B cell (primary cell): ENCODE measurements around the gene COBL. TPM values are rescaled to one million over a fixed set of nuclear protein-coding genes. Genes with fewer than 3 reads are reported as not detected.

Experiments
- ATAC-seq: fragments of 200-7000 bp; cut with Tn5 transposase; one replicate; pipeline ENCODE4 v1.10.0; 2021; ENCODE audit warnings: low read depth, mild to moderate bottlenecking, moderate number of reproducible peaks, moderate library complexity
- CTCF ChIA-PET: fragments of 350-600 bp; sonication (Branson Sonifier 250); formaldehyde crosslinking; loops from one replicate; lab custom pipeline; 2021; ENCODE audit warnings: antibody characterized with exemption, inconsistent platforms; lab: Charles Lee
- POLR2A ChIA-PET: fragments of 350-600 bp; sonication (Branson Sonifier 250); formaldehyde crosslinking; loops from one replicate; lab custom pipeline; 2021; ENCODE audit warnings: antibody characterized with exemption; lab: Charles Lee
- DNase-seq: peaks from one replicate; pipeline ENCODE4 v3.0.0; 2013
- H2AFZ ChIP-seq: 2 replicates; pipeline ENCODE4 v1.6.1; 2012; ENCODE audit warnings: mild to moderate bottlenecking, low read depth, low read length; ENCODE audit not compliant: insufficient read depth, poor library complexity, severe bottlenecking
- H3K27ac ChIP-seq, 2 donors: 1 replicate in 1 of 2; 2 replicates in 1 of 2; pipeline ENCODE4 v1.5.1; 2012 to 2013; ENCODE audit warnings: low read length in 2 of 2, mild to moderate bottlenecking in 2 of 2, moderate library complexity in 1 of 2
- H3K27me3 ChIP-seq, 4 experiments: fragments of 200-600 bp in 1 of 4; sonication (generic) in 1 of 4; replicated peaks in 1 of 4; 1 replicate in 2 of 4; 2 replicates in 2 of 4; pipeline versions ENCODE4 v1.6.1 to v1.7.0; 2013 to 2016; ENCODE audit warnings: low read length in 3 of 4, mild to moderate bottlenecking in 2 of 4, mixed read lengths in 1 of 4, moderate library complexity in 1 of 4; ENCODE audit not compliant: insufficient read depth in 4 of 4, control insufficient read depth in 3 of 4; ENCODE audit errors: control extremely low read depth in 1 of 4
- H3K36me3 ChIP-seq, 2 experiments: replicated peaks in 1 of 2; 1 replicate in 1 of 2; 2 replicates in 1 of 2; pipeline versions ENCODE4 v1.6.1 to v1.7.1; 2013; ENCODE audit warnings: low read length in 1 of 2; ENCODE audit not compliant: insufficient read depth in 2 of 2, control insufficient read depth in 1 of 2; ENCODE audit errors: control extremely low read depth in 1 of 2, extremely low read depth in 1 of 2
- H3K4me1 ChIP-seq, 2 donors: fragments of 200-600 bp in 1 of 2; sonication (generic) in 1 of 2; 1 replicate in 1 of 2; 2 replicates in 1 of 2; pipeline versions ENCODE4 v1.5.1 to v1.6.1; 2013 to 2017; ENCODE audit warnings: low read length in 2 of 2; ENCODE audit not compliant: control insufficient read depth in 2 of 2, insufficient read depth in 2 of 2
- H3K4me2 ChIP-seq: replicated peaks from 2 replicates; pipeline ENCODE3; 2012; ENCODE audit warnings: mild to moderate bottlenecking, low read depth, low read length; ENCODE audit not compliant: poor library complexity, severe bottlenecking
- H3K4me3 ChIP-seq, 5 experiments: fragments of 200-600 bp in 1 of 5; sonication (generic) in 1 of 5; 1 replicate in 3 of 5; 2 replicates in 2 of 5; pipeline versions ENCODE4 v1.5.1 to v1.7.0; 2011 to 2016; ENCODE audit warnings: low read length in 4 of 5, mild to moderate bottlenecking in 4 of 5, low read depth in 2 of 5, control low read depth in 1 of 5, moderate library complexity in 1 of 5; ENCODE audit not compliant: insufficient read depth in 1 of 5; ENCODE audit errors: control extremely low read depth in 1 of 5, extremely low read depth in 1 of 5
- H3K79me2 ChIP-seq: fragments of 200-600 bp; sonication (generic); one replicate; pipeline ENCODE4 v1.6.0; 2016; ENCODE audit warnings: low read length; ENCODE audit not compliant: control insufficient read depth, insufficient read depth
- H3K9ac ChIP-seq: fragments of 200-600 bp; sonication (generic); 2 replicates; pipeline ENCODE4 v1.6.1; 2017; ENCODE audit warnings: mild to moderate bottlenecking, low read length, moderate library complexity
- H3K9me3 ChIP-seq, 3 donors: one replicate each; pipeline versions ENCODE4 v1.6.1 to v1.7.1; 2013; ENCODE audit warnings: low read length in 2 of 3; ENCODE audit not compliant: control insufficient read depth in 2 of 3, insufficient read depth in 1 of 3; ENCODE audit errors: control extremely low read depth in 1 of 3
- H4K20me1 ChIP-seq: 2 replicates; pipeline ENCODE4 v1.6.0; 2012; ENCODE audit warnings: mild to moderate bottlenecking, low read length; ENCODE audit not compliant: insufficient read depth, control insufficient read depth, poor library complexity, severe bottlenecking
- H3K27ac Mint-ChIP-seq: one replicate; pipeline ENCODE4 v1.8.0; 2021; ENCODE audit warnings: mixed read lengths
- H3K27me3 Mint-ChIP-seq: one replicate; pipeline ENCODE4 v1.8.0; 2021; ENCODE audit warnings: mixed read lengths
- H3K4me1 Mint-ChIP-seq: one replicate; pipeline ENCODE4 v1.8.0; 2021; ENCODE audit warnings: mixed read lengths
- H3K4me3 Mint-ChIP-seq: one replicate; pipeline ENCODE4 v1.8.0; 2021; ENCODE audit warnings: mixed read lengths
- H3K9me3 Mint-ChIP-seq: one replicate; pipeline ENCODE4 v1.8.0; 2022; ENCODE audit warnings: mixed read lengths; ENCODE audit not compliant: insufficient read depth
- CTCF ChIP-seq: fragments of 200-600 bp; IDR thresholded peaks from one replicate; pipeline ENCODE4 v1.8.0; 2022; ENCODE audit warnings: antibody characterized with exemption, mild to moderate bottlenecking
- EZH2 ChIP-seq: IDR thresholded peaks from 2 replicates; pipeline ENCODE4 v1.6.1; 2012; ENCODE audit warnings: borderline replicate concordance, low read depth, mild to moderate bottlenecking, moderate library complexity, low read length; ENCODE audit not compliant: insufficient read depth, poor library complexity, severe bottlenecking
- WGBS: methylation state at CpG from one replicate; pipeline ENCODE4 v1.1.5; 2013; ENCODE audit warnings: missing lambda C conversion rate; ENCODE audit not compliant: insufficient coverage; 5-methylcytosine and 5-hydroxymethylcytosine counted together
- intact Hi-C: fragments of 100-400 bp; cut with micrococcal nuclease; formaldehyde crosslinking; loops from one replicate; pipeline ENCODE4 v1.10.0; 2022
- polyA plus RNA-seq: library from polyadenylated mRNA; depleted of rRNA; stranded (reverse); fragments of >200 nt; gene quantifications from 2 replicates; pipeline ENCODE4 v1.2.3, GENCODE V29; 2012
- total RNA-seq, 2 donors: library from RNA; stranded (reverse); fragments of 120-200 nt in 1 of 2; gene quantifications; 1 replicate in 1 of 2; 2 replicates in 1 of 2; pipeline versions ENCODE4 v1.2.3 to v1.2.4, GENCODE V29; 2013 to 2022

Gene COBL
- total and polyA plus RNA-seq, 2 donors (not counting 1 experiment from before 2014, with no cell fraction given), result not detected

- ATAC-seq (no peak), DNase-seq (no peak)
- Histone ChIP-seq H3K4me1 (peaks cover 5 to 6% of the 10 kb centered on the region in 2 donors), H3K27me3 (peaks cover 0 to 24% (median 9%) of the 10 kb centered on the region in 4 experiments), H3K4me2 (peak overlapping the region; percentile 33), H3K4me3 (no peak overlapping the region), H3K9me3 (peaks cover 0 to 7% (median 0%) of the 10 kb centered on the region in 3 donors), H3K79me2 (no peaks in the 10 kb centered on the region), H4K20me1 (no peaks in the 10 kb centered on the region), H3K9ac (no peak overlapping the region), H2AFZ (peak overlapping the region; percentile 42), H3K36me3 (no peaks in the 10 kb centered on the region), H3K27ac (no peak overlapping the region)
- intact Hi-C loops, result no loop called here
- 11% methylated on average over 58 of the region's 58 CpGs for WGBS
- Mint-ChIP-seq H3K27me3 (peaks cover 50% of the 10 kb centered on the region), H3K27ac (no peak overlapping the region), H3K4me1 (peaks cover 13% of the 10 kb centered on the region), H3K4me3 (peak overlapping the region; percentile 39), H3K9me3 (no peaks in the 10 kb centered on the region)
- TF ChIP-seq EZH2 (no peak), CTCF (no peak)
- ChIA-PET POLR2A (no interaction called here), CTCF (no interaction called here)
These were observed 982 bp downstream of the COBL start for GRCh38 chr7:51315393-51316261.

GRCh38 chr7:51314726-51315125 is 1.9 kb downstream of the COBL start:
- Mint-ChIP-seq H3K4me1 (peaks cover 13% of the 10 kb centered on the region), H3K27me3 (peaks cover 50% of the 10 kb centered on the region), H3K4me3 (no peak overlapping the region), H3K9me3 (no peaks in the 10 kb centered on the region), H3K27ac (no peak overlapping the region)
- H3K79me2 ChIP-seq, result no peaks in the 10 kb centered on the region
- peaks cover 0 to 7% (median 0%) of the 10 kb centered on the region in 3 donors for H3K9me3 ChIP-seq
- DNase-seq (no peak), ATAC-seq (no peak)
- WGBS, result 80% methylated on average over 2 of the region's 4 CpGs
- no peak overlapping the region for H3K4me3 ChIP-seq
- ChIA-PET POLR2A (no interaction called here), CTCF (no interaction called here)
- no peaks in the 10 kb centered on the region for H3K36me3 ChIP-seq
- H3K9ac ChIP-seq, result no peak overlapping the region
- no peak overlapping the region for H3K27ac ChIP-seq
- H3K4me2 ChIP-seq, result no peak overlapping the region
- TF ChIP-seq CTCF (no peak), EZH2 (no peak)
- no peaks in the 10 kb centered on the region for H4K20me1 ChIP-seq
- no peak overlapping the region for H2AFZ ChIP-seq
- peaks cover 0 to 21% (median 9%) of the 10 kb centered on the region in 4 experiments for H3K27me3 ChIP-seq
- intact Hi-C loops, result no loop called here
- H3K4me1 ChIP-seq, result peaks cover 5 to 6% of the 10 kb centered on the region in 2 donors
